ENCODE data around the gene SERTAD1.
"Not testable (repeated sequence)": the region's sequence is repeated elsewhere in the genome, so short reads cannot be mapped to it uniquely, and the experiment has no call there.

Gene SERTAD1

DNA sequence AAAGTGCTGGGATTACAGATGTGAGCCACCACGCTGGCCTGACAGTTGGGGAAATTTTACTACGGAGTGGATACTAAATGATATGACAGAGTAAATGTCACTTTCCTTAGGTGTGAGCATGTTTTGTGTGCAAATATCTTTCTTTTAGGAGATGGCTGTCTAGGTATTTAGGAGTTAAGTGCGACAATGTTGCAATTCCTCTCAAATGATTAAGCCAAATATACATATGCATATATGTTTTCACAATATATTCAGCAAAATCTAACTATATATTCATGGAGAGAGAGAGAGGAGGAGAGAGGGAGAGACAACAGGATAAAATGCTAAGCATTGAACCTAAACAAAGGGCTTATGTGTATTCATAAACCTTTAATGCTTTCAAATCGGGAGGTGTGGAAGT, 23.7 kb upstream of the SERTAD1 start:
- FAIRE-seq = no peak

DNA sequence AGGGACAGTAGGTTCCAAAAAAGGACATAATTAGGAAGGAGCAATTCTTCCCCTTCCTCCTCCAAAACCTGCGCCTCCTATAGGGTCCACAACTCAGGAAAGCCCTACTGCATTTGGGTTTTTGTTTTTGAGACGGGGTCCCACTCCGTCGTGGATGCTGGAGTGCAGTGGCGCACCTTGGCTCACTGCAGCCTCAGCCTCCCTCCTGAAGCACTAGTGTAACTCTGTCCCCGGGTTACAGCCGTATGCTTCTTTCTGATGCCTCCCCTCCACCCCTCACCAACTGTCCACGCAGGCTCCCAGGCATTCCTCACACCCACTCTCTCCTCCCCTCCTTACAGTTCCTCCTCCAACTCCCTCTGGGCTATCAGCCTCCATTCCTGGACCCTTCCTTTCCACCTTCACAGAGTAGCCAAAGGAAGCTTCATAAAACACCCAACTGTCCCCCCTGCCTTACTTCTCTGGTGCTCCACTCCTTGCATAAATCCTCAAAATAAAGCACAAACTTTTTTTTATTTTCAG, 20.5 kb upstream of the SERTAD1 start:
- no peak for FAIRE-seq

DNA sequence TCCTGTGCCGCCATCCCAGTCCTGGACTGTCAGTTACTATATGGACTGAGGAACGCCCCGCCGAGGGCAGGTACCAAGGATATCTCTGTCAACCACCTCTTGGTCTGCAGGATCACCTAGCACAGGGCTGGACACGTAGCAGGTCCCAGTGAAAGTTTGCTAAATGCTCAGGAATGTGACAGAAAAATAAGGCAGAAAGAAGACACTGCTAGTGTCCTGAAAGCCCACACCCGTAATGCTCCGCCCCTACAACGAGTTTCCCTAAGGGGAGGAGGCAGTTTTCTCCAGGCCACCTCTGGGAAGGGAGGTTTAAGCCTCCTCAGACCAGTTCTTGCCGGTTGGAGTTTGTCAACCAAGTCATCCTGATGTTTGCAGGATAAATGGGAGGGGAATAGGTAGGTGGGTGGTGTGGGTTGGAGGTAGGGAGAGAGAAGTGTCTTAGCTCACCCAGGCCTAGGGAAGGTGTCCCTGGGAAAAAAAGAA, 20.0 kb upstream of the SERTAD1 start:
- FAIRE-seq = no peak

DNA sequence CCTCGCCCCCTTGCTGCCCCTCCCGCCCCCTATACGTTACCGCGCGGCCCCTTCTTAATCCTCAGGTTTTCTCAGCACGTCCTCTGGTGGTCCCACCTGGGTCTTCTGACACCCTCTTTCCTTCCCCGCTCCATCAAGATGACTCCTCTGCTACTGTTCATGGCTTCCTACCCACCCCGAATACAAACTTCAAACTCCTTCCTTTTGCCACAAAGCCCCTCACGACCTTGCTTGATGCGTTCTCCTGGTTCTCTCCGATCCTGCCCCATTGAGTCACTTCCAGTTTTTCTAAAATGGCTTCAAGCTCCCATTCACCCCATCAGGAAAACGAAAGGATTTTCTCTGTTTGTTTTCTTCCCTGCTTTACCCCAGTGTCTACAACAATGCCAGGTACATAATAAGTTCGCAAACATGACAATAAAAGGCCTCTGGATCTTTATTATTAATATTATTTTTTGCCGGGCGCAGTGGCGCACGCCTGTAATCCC, 19.1 kb upstream of the SERTAD1 start:
- no peak for FAIRE-seq

DNA sequence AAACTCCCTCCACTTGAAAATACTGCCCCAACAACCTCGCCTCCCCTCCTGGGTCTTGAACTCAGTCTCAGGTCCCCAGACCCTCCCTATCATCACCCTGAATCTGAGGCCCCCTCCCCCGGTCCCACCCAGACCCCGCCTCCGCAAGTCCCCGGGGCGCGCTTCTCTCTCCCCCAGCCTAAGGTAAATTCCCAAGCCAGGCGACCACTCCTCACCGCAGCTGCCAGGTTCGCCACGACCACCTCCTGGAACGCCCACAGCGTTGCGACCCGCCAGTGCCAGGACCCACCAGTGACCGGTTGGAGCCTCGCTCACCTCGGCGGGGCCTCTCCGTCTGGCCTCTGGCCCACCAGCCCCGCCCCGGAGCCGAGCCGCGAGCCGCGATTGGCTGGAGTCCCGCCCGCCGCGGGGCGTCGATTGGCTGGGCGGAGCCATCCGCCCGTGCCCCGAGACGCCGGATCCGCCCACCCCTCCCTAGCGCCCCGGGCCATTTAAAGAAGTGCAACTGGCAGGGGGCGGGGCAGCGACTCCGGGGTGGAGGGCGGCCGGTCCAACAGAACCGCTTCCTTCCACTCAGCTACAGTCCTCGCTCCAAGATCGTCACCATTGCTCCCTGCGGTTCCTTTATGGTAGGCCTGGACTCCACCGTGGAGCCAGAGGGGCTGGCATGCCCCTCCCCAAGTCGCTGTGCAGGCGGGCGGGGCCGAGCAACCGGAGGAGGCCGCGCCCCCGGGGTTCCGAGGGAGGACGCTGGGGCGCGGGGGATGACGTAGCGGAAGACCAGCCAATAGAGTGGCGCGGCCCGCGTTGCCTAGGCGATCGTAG, 18.4 kb upstream of the SERTAD1 start, which contains the start of gene SERTAD3:
TSS of gene SERTAD3 (minus strand) at position 336 of the 825 bp plus-strand sequence. CDS start 2,255 bp downstream, outside the sequence.
- FAIRE-seq = no peak

DNA sequence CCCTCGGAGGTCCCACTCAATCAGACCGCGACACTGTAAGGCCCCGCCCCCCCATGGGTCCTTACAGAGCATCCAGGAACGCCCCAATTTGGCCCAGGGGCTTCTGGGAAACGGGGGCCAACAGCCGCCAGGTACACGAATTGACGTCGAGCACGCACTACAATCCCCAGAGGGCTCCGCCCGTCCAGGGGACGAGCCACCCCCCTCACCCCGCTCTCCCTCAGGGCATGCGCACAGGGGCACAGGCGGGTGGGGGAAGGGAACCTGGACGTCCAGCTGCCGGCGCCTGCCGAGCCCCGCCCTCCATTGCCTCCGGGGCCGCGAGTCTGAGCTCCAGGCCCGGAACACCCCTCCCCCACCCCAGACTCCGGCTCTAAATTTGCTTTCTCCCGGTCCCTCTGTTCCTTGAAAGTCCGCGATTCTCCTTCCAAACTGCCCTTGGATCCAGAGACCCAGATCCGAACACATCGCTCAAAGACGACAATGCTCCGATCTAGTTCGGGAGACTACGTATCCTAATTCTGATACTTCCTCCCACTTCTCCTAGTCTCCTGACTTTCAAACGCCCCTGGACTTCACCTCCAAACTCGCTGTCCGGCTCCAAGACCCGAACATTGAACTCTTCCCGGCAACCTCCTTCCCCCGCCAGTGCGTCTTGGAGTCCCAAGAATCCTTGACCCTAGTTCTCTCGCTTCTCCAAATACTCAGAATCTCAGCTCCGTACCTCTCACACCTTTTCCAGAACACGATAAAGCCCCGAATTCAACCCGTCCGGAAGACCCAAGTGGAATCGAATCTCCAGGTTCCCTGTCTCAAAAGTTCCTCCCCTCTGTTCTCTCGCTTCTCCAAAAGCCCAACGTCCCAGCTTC, 17.6 kb upstream of the SERTAD1 start:
- no peak for FAIRE-seq

DNA sequence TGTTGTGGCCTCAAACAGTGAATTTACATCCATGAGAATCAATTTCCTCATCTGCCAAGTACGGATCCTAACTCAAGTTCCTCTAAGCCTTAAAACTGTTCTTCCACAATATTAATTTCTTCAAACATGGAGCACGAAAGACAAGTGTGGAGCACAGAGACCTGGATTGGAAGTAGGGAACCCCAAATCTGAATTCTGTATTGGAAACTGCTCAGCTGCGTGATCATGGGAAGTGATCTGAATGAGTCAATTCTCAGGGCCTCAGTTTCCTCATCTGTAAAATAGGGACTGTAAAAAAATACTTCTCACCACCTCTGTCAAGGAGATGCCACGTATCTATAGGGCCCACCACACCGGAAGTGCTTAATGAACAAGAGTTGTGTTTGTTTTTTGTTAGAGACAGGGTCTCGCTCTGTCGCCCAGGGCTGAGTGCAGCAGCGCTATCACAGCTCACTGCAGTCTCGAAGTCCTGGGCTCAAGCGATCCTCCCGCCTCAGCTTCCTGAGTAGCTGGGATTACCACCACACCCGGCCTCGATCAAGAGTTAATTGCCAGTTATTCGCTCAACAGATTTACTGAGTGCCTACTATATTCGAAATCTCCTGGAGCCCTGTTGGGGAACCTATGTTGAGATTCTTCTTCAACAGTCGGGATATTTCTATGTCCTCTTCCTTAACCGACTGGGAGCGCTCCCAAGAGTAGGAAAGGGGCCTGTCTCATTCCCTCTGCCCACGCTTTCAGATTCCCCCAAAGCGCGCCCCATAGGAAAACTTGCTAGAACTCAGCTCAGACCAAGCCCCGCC, 16.7 kb upstream of the SERTAD1 start:
- no peak for FAIRE-seq

DNA sequence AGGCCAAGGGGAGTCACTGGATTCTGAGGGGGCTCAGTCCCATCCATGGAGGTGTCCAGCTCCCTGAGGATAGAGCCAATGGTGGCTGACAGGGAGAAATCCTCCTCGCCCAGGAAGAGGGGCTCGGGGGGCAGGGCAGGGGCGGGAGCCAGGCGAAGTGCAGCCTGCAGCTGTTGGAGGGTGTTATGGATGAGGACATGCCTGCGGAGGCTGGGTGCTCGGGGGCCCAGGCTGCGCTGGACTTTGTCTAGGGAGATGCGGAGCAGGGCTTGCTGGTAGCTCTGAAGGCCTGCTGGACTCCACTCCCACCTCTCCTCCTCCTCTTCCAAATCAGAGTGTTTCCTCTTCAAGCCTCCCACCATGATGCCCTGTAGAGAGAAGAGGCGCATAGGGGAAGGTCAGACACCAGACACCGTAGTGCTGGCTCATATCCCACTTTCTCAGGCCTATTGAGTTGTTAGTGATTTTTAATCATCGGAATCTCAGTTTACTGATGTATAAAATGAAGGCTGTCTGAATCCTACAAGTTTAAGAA, 16.0 kb upstream of the SERTAD1 start:
- no peak for FAIRE-seq

DNA sequence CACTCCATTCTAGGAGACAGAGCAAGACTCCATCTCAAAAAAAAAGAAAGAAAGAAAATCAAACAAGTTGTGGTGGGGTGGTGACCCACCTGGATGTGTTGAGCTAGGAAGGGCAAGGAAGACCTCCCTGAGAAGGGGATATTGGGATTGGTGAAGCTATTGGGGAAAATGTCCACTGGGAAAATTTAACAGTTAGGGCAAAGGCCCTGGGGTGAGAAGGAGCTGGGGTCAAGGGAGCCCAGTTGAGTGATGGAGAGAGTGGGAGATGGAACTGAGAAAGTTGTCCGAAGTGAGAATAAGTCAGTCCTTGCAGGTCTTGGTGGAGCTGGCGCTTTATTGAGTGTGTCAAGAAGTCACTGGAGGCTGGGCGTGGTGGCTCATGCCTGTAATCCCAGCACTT, 12.5 kb upstream of the SERTAD1 start:
- FAIRE-seq = no peak

DNA sequence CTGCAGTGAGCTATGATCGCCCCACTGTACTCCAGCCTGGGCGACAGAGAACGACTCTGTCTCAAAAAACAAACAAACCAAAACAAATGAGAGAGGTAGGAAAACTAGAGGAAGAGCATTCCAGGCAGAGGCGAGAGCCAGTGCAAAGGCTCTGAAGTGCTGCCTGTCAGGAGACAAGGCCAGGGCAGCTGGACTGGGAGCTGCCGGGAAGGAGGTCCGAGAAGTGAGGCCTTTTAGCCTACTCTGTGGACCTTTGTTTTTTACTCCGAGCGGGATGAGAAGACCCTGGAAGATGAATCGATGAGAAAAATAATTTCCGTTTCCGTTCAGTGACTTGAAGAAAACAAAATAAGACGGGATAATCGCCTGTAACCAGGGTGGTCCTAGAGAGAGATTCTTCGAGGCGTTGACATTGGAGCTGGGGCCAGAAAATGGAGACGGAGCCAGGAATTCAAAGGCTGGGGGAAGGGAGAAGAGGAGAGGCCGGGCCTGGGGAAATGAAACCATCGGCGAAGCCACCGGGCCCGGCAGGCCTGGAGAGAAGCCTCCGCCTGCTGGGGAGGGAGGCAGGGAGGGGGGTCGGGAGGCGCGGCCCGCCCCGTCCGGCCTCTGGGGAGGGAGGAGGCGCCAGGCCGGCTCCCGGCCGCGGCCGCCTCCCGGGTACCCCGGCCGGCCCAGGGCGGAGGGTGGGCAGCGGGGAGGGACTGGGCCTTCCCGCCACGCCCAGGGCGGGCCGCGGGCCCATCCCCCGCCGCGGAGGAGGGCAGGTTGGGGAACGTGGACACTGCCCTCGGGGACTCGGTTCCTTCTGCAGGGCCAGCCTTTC, 7.8 kb upstream of the SERTAD1 start:
- FAIRE-seq = no peak

DNA sequence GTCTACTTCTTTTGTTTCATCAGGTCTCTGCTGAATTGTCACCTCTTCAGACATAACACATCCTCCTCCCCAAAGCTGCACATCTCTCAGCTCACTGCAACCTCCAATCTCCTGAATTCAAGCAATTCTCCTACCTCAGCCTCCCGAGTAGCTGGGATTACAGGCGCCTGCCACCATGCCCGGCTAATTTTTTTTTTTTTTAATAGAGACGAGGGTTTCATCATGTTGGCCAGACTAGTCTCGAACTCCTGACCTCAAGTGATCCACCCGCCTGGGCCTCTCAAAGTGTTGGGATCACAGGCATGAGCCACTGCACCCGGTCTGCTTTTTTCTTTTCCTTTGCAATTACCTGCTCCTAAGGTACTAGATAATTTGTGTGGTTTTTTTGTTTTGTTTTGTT, 7.0 kb upstream of the SERTAD1 start:
- not testable (repeated sequence) for FAIRE-seq

DNA sequence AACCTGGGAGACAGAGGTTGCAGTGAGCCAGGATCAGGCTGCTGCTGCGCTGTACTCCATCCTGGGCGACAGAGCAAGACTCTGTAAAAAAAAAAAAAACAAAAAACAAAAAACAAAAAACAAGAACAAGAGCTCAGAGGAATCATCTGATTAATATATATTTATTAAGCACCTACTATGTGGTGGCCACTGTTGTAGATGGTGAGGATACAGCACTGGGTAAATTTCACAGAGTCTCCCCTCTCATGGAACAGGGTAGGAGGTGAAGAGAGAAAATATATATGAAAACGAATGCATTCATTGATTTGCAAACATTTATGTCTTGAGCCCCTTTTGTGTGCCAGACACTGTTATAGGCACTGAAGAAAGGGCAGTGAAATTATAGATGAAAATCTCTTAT, 5.9 kb upstream of the SERTAD1 start:
- FAIRE-seq = no peak

DNA sequence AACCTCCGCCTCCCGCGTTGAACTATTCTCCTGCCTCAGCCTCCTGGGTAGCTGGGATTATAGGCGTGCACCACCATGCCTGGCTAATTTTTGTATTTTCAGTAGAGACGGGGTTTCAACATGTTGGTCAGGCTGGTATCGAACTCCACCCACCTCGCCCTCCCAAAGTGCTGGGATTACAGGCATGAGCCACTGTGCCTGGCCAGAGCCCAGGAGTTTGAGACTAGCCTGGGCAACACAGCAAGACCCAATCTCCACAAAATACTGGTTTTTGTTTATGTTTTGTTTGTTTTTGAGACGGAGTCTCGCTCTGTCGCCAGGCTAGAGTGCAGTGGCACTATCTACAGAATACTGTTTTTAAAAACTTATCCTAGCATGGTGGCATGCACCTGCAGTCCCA, 4.5 kb upstream of the SERTAD1 start:
- not testable (repeated sequence) for FAIRE-seq

DNA sequence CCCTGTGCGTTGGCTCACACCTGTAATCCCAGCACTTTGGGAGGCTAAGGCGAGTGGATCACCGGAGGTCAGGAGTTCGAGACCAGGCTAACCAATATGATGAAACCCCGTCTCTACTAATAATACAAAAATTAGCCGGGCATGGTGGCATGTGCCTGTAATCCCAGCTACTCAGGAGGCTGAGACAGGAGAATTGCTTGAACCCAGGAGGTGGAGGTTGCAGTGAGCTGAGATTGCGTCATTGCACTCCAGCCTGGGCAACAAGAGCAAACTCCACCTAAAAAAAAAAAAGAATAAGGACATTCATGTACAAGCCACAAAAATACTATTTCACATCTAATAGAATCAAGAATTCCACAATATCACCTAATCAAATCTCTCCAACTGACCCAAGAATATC, 2.4 kb upstream of the SERTAD1 start:
- FAIRE-seq = not testable (repeated sequence)

DNA sequence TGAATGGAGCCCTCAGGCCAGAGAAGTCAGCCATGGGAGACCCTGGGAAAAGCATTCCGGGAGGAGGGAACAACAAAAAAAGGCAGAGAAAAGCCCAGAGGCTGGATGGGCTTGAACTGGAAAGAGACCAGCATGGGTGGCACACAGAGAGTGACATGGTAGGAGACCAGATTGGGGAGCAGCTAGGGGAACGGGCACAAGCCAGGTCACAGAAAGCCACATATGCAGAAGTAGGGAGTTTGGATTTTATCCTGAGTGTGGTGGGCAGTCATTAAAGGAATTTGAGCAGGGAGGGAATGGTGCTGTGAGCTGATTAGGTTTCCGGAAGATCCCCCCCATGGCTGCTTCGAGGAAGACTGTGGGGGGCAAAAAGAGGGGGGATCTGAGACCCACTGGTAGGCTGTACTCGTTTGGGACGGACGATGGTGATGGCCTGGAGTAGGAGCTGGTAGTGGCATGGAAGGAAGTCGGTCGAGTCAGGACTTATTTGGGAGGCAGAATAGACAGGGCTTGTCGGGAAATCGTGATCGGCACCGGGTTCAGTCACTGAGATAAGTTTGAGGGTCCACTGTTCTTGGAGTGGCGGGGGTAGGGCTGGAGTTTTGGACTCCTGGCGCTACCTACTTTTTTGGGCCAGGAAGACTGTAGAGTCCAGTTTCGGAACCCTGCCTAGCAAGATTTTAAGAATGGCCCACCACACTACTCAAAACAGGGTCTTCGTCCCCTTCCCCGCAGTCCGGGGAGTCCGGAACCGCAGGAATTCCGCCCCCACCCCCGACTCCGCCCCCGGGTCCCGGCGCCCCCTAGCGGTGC, 949 bp downstream of the SERTAD1 start:
- no peak for FAIRE-seq

DNA sequence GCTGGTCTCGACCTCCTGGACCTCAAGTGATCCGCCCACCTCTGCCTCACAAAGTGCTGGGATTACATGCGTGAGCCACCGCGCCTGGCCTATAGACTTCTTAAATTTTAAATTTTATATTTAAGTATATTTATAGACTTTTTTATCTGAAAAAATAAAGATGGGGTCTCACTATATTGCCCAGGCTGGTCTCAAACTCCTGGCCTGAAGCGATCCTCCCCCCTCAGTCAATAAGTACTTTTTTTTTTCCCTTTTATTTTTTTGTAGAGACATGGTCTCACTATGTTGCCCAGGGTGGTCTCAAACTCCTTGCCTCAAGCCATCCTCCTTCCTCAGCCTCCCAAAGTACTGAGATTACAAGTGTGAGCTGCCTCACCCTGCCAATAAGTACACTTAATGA, 1.9 kb downstream of the SERTAD1 start:
- no peak for FAIRE-seq

DNA sequence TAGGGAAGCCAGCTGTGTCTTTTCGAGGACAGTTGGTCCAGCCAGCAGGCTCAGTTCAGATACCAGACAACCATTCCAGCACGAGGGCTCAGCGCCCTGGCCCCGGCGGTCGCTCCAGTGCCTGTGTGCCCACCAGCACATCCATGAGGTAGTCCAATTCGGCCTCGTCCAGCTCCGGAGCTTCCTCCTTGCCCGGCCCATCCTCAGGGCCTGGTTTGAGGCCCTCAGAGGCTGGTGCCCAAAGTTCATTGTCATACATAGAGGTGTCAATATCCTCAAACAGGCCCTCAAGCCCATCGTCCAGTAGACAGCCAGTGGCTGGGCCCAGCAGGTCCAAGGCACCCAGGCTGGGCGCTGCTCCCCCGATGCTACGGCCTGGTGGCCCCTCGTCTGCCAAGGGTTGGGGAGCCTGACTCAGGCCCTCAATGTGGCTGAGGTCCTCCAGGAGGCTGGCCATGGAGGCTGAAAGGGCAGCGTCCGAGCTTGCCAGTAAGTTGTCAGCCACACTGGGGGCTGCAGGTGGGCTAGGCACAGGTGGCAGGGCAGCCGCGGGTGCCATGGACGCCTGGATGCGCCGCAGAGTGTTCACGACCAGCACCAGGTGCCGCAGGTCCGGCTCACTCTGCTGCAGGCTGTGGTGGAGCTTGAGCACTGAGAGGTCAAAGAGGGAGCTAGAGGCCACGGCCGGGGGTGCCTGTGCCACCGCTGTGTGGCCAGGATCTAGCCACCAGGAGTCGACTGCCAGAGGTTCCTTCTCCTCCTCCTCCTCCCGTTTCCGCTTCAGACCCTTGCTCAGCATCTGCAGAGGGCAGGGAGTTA, 2.8 kb downstream of the SERTAD1 start:
- FAIRE-seq = no peak

DNA sequence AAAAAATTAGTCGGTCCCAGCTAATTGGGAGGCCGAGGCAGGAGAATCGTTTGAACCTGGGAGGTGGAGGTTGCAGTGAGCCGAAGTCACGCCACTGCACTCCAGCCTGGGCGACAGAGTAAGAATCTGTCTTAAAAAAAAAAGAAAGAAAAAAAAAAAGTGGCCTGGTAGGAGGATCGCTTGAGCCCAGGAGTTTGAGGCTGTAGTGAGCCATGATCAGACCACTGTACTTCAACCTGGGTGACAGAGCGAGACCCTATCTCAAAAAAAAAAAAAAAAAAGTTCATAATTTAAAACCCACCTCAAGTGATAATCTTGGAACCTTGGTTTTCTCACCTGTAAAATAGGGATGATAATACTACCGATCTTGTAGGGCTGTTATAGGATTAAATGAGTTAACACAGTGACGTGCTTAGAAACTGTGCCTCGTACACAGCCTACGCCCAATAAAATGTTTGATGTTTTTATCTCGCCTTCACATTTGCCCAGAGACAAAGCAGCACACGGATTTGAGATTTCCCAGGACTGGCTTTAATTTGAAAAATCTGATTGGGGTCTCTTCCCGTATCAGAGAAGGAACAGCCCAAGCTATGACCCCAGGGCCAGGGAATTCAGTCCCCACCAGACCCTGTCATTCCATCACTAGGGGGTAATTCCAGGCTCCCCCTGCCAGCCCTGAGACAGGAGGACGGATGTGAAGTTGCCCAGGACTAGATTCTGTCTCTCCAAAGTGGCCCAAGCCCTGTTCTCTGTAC, 3.6 kb downstream of the SERTAD1 start:
- FAIRE-seq = no peak

All from islet of Langerhans (tissue), 1 donor.